Measurements from ENCODE around the gene CYP2A6.
"Not testable (repeated sequence)": the region's sequence is repeated elsewhere in the genome, so short reads cannot be mapped to it uniquely, and the experiment has no call there.

GRCh38 chr19:40833728-40834533 lies 16.3 kb downstream of the CYP2A6 start:
- not testable (repeated sequence) for TF ChIP-seq CTCF, EZH2 (IDR thresholded peaks at IDR 0.05)
